Activated naive CD4-positive, alpha-beta T cell treated with anti-CD3 and anti-CD28 coated beads, Interleukin-2, amount 50 U/mL, for 24 hours (primary cell): ENCODE data around the gene RPL6.
"Not testable (repeated sequence)": the region's sequence is repeated elsewhere in the genome, so short reads cannot be mapped to it uniquely, and the experiment has no call there.

ENCODE experiments used
- H3K27ac Mint-ChIP-seq: one replicate; pipeline ENCODE4 v1.8.0; 2021; ENCODE audit warnings: mild to moderate bottlenecking, mixed read lengths
- H3K27me3 Mint-ChIP-seq: one replicate; pipeline ENCODE4 v1.8.0; 2021; ENCODE audit warnings: mixed read lengths
- H3K36me3 Mint-ChIP-seq: one replicate; pipeline ENCODE4 v1.8.0; 2021; ENCODE audit warnings: mixed read lengths
- H3K4me1 Mint-ChIP-seq: one replicate; pipeline ENCODE4 v1.8.0; 2021; ENCODE audit warnings: mixed read lengths
- H3K4me3 Mint-ChIP-seq: one replicate; pipeline ENCODE4 v1.8.0; 2021; ENCODE audit warnings: mild to moderate bottlenecking, mixed read lengths
- H3K9me3 Mint-ChIP-seq: one replicate; pipeline ENCODE4 v1.8.0; 2021; ENCODE audit warnings: mixed read lengths

RPL6 gene

GRCh38 chr12:112406519-112407488, 2.6 kb downstream of the RPL6 start:
- Mint-ChIP-seq H3K27ac (peak overlapping the region; percentile 83), H3K27me3 (no peaks in the 10 kb centered on the region), H3K36me3 (peaks cover 29% of the 10 kb centered on the region), H3K9me3 (no peaks in the 10 kb centered on the region), H3K4me1 (peaks cover 39% of the 10 kb centered on the region), H3K4me3 (peak overlapping the region; percentile 100)

- Mint-ChIP-seq H3K27ac (no peak overlapping the region), H3K36me3 (peaks cover 8% of the 10 kb centered on the region), H3K27me3 (no peaks in the 10 kb centered on the region), H3K9me3 (no peaks in the 10 kb centered on the region), H3K4me3 (no peak overlapping the region), H3K4me1 (peaks cover 13% of the 10 kb centered on the region)
These were observed 7.4 kb downstream of the RPL6 start for GRCh38 chr12:112401903-112402498.

- peaks cover 6% of the 10 kb centered on the region for H3K36me3 Mint-ChIP-seq
- no peaks in the 10 kb centered on the region for H3K9me3 Mint-ChIP-seq
- peaks cover 11% of the 10 kb centered on the region for H3K4me1 Mint-ChIP-seq
- no peak overlapping the region for H3K4me3 Mint-ChIP-seq
- H3K27me3 Mint-ChIP-seq: no peaks in the 10 kb centered on the region
- H3K27ac Mint-ChIP-seq: peak overlapping the region; percentile 23
These were observed 8.4 kb downstream of the RPL6 start for GRCh38 chr12:112401054-112401453.

GRCh38 chr12:112393328-112393727, 16.1 kb downstream of the RPL6 start:
- H3K9me3 Mint-ChIP-seq: no peaks in the 10 kb centered on the region
- no peaks in the 10 kb centered on the region for H3K27me3 Mint-ChIP-seq
- no peaks in the 10 kb centered on the region for H3K36me3 Mint-ChIP-seq
- no peak overlapping the region for H3K27ac Mint-ChIP-seq
- no peaks in the 10 kb centered on the region for H3K4me1 Mint-ChIP-seq
- H3K4me3 Mint-ChIP-seq: no peak overlapping the region

GRCh38 chr12:112389922-112390654, 19.3 kb downstream of the RPL6 start:
- peaks cover 15% of the 10 kb centered on the region for H3K4me1 Mint-ChIP-seq
- H3K36me3 Mint-ChIP-seq, H3K27me3 Mint-ChIP-seq, H3K4me3 Mint-ChIP-seq, H3K27ac Mint-ChIP-seq, H3K9me3 Mint-ChIP-seq: not testable (repeated sequence)

- Mint-ChIP-seq H3K27me3 (peaks cover 1% of the 10 kb centered on the region), H3K9me3 (no peaks in the 10 kb centered on the region), H3K4me1 (peaks cover 15% of the 10 kb centered on the region), H3K36me3 (no peaks in the 10 kb centered on the region), H3K4me3 (no peak overlapping the region), H3K27ac (peak overlapping the region; percentile 55)
These were observed 20.2 kb downstream of the RPL6 start for GRCh38 chr12:112389228-112389627.

GRCh38 chr12:112386726-112387125, 22.7 kb downstream of the RPL6 start:
- Mint-ChIP-seq H3K27me3 (peaks cover 1% of the 10 kb centered on the region), H3K4me1 (peaks cover 20% of the 10 kb centered on the region), H3K36me3 (no peaks in the 10 kb centered on the region), H3K9me3 (no peaks in the 10 kb centered on the region), H3K27ac (peak overlapping the region; percentile 87), H3K4me3 (no peak overlapping the region)

- Mint-ChIP-seq H3K9me3 (no peaks in the 10 kb centered on the region), H3K36me3 (no peaks in the 10 kb centered on the region), H3K4me3 (peak overlapping the region; percentile 98)
These were observed 26.5 kb downstream of the RPL6 start for GRCh38 chr12:112382866-112383265.

GRCh38 chr12:112381883-112382796, 27.3 kb downstream of the RPL6 start, which contains the start of gene HECTD4:
Gene HECTD4, minus strand, starts transcription at chr12:112382431. Its CDS starts 303 bp downstream, at chr12:112382128.
- Mint-ChIP-seq H3K27ac (peak within 1 kb of the TSS; percentile 95), H3K9me3 (no peaks in the 10 kb centered on the region), H3K27me3 (no peaks in the 10 kb centered on the region), H3K4me3 (peak within 1 kb of the TSS; percentile 98), H3K4me1 (peaks cover 38% of the 10 kb centered on the region), H3K36me3 (no peaks in the 10 kb centered on the region)

More at GRCh38 chr12:112382866-112383265, 26.5 kb downstream of the RPL6 start:
- H3K27me3 Mint-ChIP-seq: peaks cover 1% of the 10 kb centered on the region
- H3K27ac Mint-ChIP-seq: no peak overlapping the region
- peaks cover 43% of the 10 kb centered on the region for H3K4me1 Mint-ChIP-seq

- H3K27ac Mint-ChIP-seq: no peak overlapping the region
- peak overlapping the region; percentile 90 for H3K4me3 Mint-ChIP-seq
- H3K4me1 Mint-ChIP-seq: peaks cover 34% of the 10 kb centered on the region
- no peaks in the 10 kb centered on the region for H3K27me3 Mint-ChIP-seq
- H3K9me3 Mint-ChIP-seq: no peaks in the 10 kb centered on the region
- H3K36me3 Mint-ChIP-seq: no peaks in the 10 kb centered on the region
These were observed 28.0 kb downstream of the RPL6 start for GRCh38 chr12:112381406-112381882.

- peaks cover 32% of the 10 kb centered on the region for H3K4me1 Mint-ChIP-seq
- peak overlapping the region; percentile 5 for H3K27ac Mint-ChIP-seq
- no peaks in the 10 kb centered on the region for H3K36me3 Mint-ChIP-seq
- H3K27me3 Mint-ChIP-seq: no peaks in the 10 kb centered on the region
- H3K9me3 Mint-ChIP-seq: no peaks in the 10 kb centered on the region
- H3K4me3 Mint-ChIP-seq: peak overlapping the region; percentile 90
These were observed 28.6 kb downstream of the RPL6 start for GRCh38 chr12:112380663-112381405.

GRCh38 chr12:112375105-112375504, 34.3 kb downstream of the RPL6 start:
- H3K4me3 Mint-ChIP-seq: no peak overlapping the region
- H3K27me3 Mint-ChIP-seq: no peaks in the 10 kb centered on the region
- no peaks in the 10 kb centered on the region for H3K9me3 Mint-ChIP-seq
- H3K4me1 Mint-ChIP-seq: peaks cover 30% of the 10 kb centered on the region
- H3K36me3 Mint-ChIP-seq: peaks cover 3% of the 10 kb centered on the region
- no peak overlapping the region for H3K27ac Mint-ChIP-seq

GRCh38 chr12:112374166-112374740, 35.2 kb downstream of the RPL6 start:
- H3K9me3 Mint-ChIP-seq: no peaks in the 10 kb centered on the region
- H3K27ac Mint-ChIP-seq: no peak overlapping the region
- no peaks in the 10 kb centered on the region for H3K27me3 Mint-ChIP-seq
- H3K36me3 Mint-ChIP-seq: peaks cover 3% of the 10 kb centered on the region
- no peak overlapping the region for H3K4me3 Mint-ChIP-seq
- peaks cover 29% of the 10 kb centered on the region for H3K4me1 Mint-ChIP-seq
